Prostate gland (tissue), 2 donors: ENCODE measurements around the gene MYO16. TPM values are rescaled to one million over a fixed set of nuclear protein-coding genes. Genes with fewer than 3 reads are reported as not detected.

ENCODE experiments used
- DNase-seq: peaks from one replicate; pipeline ENCODE4 v3.0.0-alpha.2; 2019; ENCODE audit warnings: low spot score
- H3K27ac ChIP-seq, 2 donors: fragments of 200-600 bp; sonication (generic); 2 replicates each; pipeline ENCODE4 v1.5.1; 2017 to 2019
- H3K27me3 ChIP-seq: fragments of 200-600 bp; sonication (generic); replicated peaks from 2 replicates; pipeline ENCODE4 v1.5.1; 2019; ENCODE audit not compliant: insufficient read depth
- H3K36me3 ChIP-seq, 2 donors: fragments of 200-600 bp; sonication (generic); 1 replicate in 1 of 2; 2 replicates in 1 of 2; pipeline versions ENCODE4 v1.5.1 to v1.8.1; 2017 to 2019
- H3K4me1 ChIP-seq: fragments of 200-600 bp; sonication (generic); replicated peaks from 2 replicates; pipeline ENCODE4 v1.5.1; 2019
- H3K4me3 ChIP-seq, 2 donors: fragments of 200-600 bp; sonication (generic); 2 replicates each; pipeline ENCODE4 v1.5.1; 2017 to 2019
- H3K9me3 ChIP-seq: fragments of 200-600 bp; sonication (generic); 2 replicates; pipeline ENCODE4 v1.5.1; 2017
- CTCF ChIP-seq, 4 experiments: fragments of 200-600 bp in 2 of 4; fragments of 450-650 bp in 2 of 4; sonication (generic) in 2 of 4; IDR thresholded peaks; 1 replicate in 3 of 4; 2 replicates in 1 of 4; pipeline ENCODE4 v1.5.1; 2016 to 2019; ENCODE audit warnings: antibody characterized with exemption in 4 of 4, mild to moderate bottlenecking in 2 of 4, moderate library complexity in 2 of 4
- POLR2A ChIP-seq: fragments of 450-650 bp; IDR thresholded peaks from one replicate; pipeline ENCODE4 v1.6.1; 2016; ENCODE audit warnings: antibody characterized with exemption, mild to moderate bottlenecking
- POLR2AphosphoS5 ChIP-seq: sonication (generic); formaldehyde crosslinking; IDR thresholded peaks from one replicate; pipeline ENCODE4 v1.6.1; 2017; ENCODE audit warnings: antibody characterized with exemption
- WGBS: methylation state at CpG from one replicate; pipeline ENCODE4 v1.1.5; 2018; 5-methylcytosine and 5-hydroxymethylcytosine counted together
- intact Hi-C: fragments of 100-400 bp; cut with DNase I; formaldehyde crosslinking; loops from one replicate; pipeline ENCODE4 v1.14.2; 2022
- total RNA-seq, 2 donors: library from RNA; depleted of rRNA; stranded (reverse); fragments of >200 nt; gene quantifications; one replicate each; pipeline ENCODE4 v1.1.0, GENCODE V29; 2016

Gene MYO16
- total RNA-seq, 2 donors from 2014 or later: 0.14 to 0.85 TPM

- WGBS: 91% methylated on average over 5 of the region's 5 CpGs
- Histone ChIP-seq H3K36me3 (no peaks in the 10 kb centered on the region), H3K27me3 (no peaks in the 10 kb centered on the region), H3K9me3 (no peaks in the 10 kb centered on the region), H3K4me1 (no peaks in the 10 kb centered on the region), H3K4me3 (no peak overlapping the region), H3K27ac (no peak overlapping the region)
- no peak for TF ChIP-seq POLR2AphosphoS5
- TF ChIP-seq CTCF (IDR thresholded peaks at IDR 0.05): no peak
- TF ChIP-seq POLR2A: no peak
- no peak for DNase-seq
- intact Hi-C loops: no loop called here
Measured at GRCh38 chr13:108686027-108686426, 56.6 kb downstream of the MYO16 start.

GRCh38 chr13:108690726-108691125, 61.3 kb downstream of the MYO16 start:
- Histone ChIP-seq H3K4me1 (no peaks in the 10 kb centered on the region), H3K27ac (no peak overlapping the region), H3K36me3 (no peaks in the 10 kb centered on the region), H3K9me3 (no peaks in the 10 kb centered on the region), H3K4me3 (no peak overlapping the region), H3K27me3 (no peaks in the 10 kb centered on the region)
- no peak for TF ChIP-seq POLR2AphosphoS5
- TF ChIP-seq POLR2A: no peak
- TF ChIP-seq CTCF (IDR thresholded peaks at IDR 0.05): no peak
- DNase-seq: no peak
- WGBS: 95% methylated on average over 1 of the region's 1 CpG
- intact Hi-C loops: no loop called here

GRCh38 chr13:108700422-108701170, 71.2 kb downstream of the MYO16 start:
- Histone ChIP-seq H3K36me3 (no peaks in the 10 kb centered on the region), H3K9me3 (no peaks in the 10 kb centered on the region), H3K4me3 (no peak overlapping the region), H3K27ac (no peak overlapping the region), H3K27me3 (no peaks in the 10 kb centered on the region), H3K4me1 (no peaks in the 10 kb centered on the region)
- DNase-seq: no peak
- intact Hi-C loops: no loop called here
- no peak for TF ChIP-seq POLR2AphosphoS5
- no peak for TF ChIP-seq CTCF (IDR thresholded peaks at IDR 0.05)
- no peak for TF ChIP-seq POLR2A
- WGBS: 48% methylated on average over 9 of the region's 9 CpGs

GRCh38 chr13:108702171-108702570, 72.8 kb downstream of the MYO16 start:
- intact Hi-C loops: no loop called here

More at GRCh38 chr13:108702171-108702570, 72.8 kb downstream of the MYO16 start:
- H3K4me1 ChIP-seq: no peaks in the 10 kb centered on the region
- no peak overlapping the region for H3K4me3 ChIP-seq
- DNase-seq: no peak
- H3K36me3 ChIP-seq: no peaks in the 10 kb centered on the region
- no peaks in the 10 kb centered on the region for H3K9me3 ChIP-seq
- TF ChIP-seq POLR2AphosphoS5 (no peak), POLR2A (no peak), CTCF (IDR thresholded peaks at IDR 0.05) (no peak)
- H3K27ac ChIP-seq: no peak overlapping the region
- H3K27me3 ChIP-seq: no peaks in the 10 kb centered on the region
